Trophoblast cell (in vitro differentiated cells and primary cell): ENCODE measurements around the gene KY.

Source experiments
- DNase-seq, 2 donors: peaks; one replicate each; pipeline ENCODE4 v3.0.0-alpha.2; 2016
- H2AFZ ChIP-seq: 2 replicates; pipeline ENCODE4 v1.6.1; 2013; ENCODE audit warnings: low read length, moderate library complexity, mild to moderate bottlenecking; ENCODE audit not compliant: insufficient read depth, poor library complexity
- H2AK5ac ChIP-seq: 2 replicates; pipeline ENCODE4 v1.6.1; 2013; ENCODE audit warnings: mild to moderate bottlenecking, low read length
- H2BK120ac ChIP-seq: 2 replicates; pipeline ENCODE4 v1.6.1; 2013; ENCODE audit warnings: low read length, mild to moderate bottlenecking, moderate library complexity; ENCODE audit not compliant: insufficient read depth, poor library complexity
- H2BK12ac ChIP-seq: 2 replicates; pipeline ENCODE4 v1.6.1; 2013; ENCODE audit warnings: mild to moderate bottlenecking, low read length, moderate library complexity
- H2BK5ac ChIP-seq: 2 replicates; pipeline ENCODE4 v1.6.1; 2013; ENCODE audit warnings: low read length, low read depth, moderate library complexity, mild to moderate bottlenecking; ENCODE audit not compliant: poor library complexity
- H3K14ac ChIP-seq: 2 replicates; pipeline ENCODE4 v1.6.1; 2013; ENCODE audit warnings: mild to moderate bottlenecking, low read length
- H3K18ac ChIP-seq: 2 replicates; pipeline ENCODE4 v1.6.1; 2013; ENCODE audit warnings: mild to moderate bottlenecking, low read length
- H3K23ac ChIP-seq: 2 replicates; pipeline ENCODE4 v1.6.1; 2013; ENCODE audit warnings: low read length
- H3K27ac ChIP-seq: 2 replicates; pipeline ENCODE4 v1.5.1; 2013; ENCODE audit warnings: low read depth, mild to moderate bottlenecking, inconsistent platforms, low read length, moderate library complexity
- H3K27me3 ChIP-seq: 2 replicates; pipeline ENCODE4 v1.6.1; 2013; ENCODE audit warnings: inconsistent platforms, mild to moderate bottlenecking, low read length, moderate library complexity; ENCODE audit not compliant: insufficient read depth
- H3K36me3 ChIP-seq, 2 experiments: 1 replicate in 1 of 2; 2 replicates in 1 of 2; pipeline ENCODE4 v1.6.1; 2013; ENCODE audit warnings: low read length in 2 of 2, mild to moderate bottlenecking in 2 of 2, moderate library complexity in 1 of 2; ENCODE audit not compliant: insufficient read depth in 2 of 2, control insufficient read depth in 1 of 2
- H3K4ac ChIP-seq: 2 replicates; pipeline ENCODE4 v1.6.1; 2013; ENCODE audit warnings: low read depth, mild to moderate bottlenecking, low read length, moderate library complexity
- H3K4me1 ChIP-seq, 2 experiments: 1 replicate in 1 of 2; 2 replicates in 1 of 2; pipeline ENCODE4 v1.6.1; 2013; ENCODE audit warnings: low read length in 2 of 2, mild to moderate bottlenecking in 2 of 2, moderate library complexity in 1 of 2; ENCODE audit not compliant: insufficient read depth in 2 of 2, control insufficient read depth in 1 of 2
- H3K4me2 ChIP-seq: 2 replicates; pipeline ENCODE4 v1.6.1; 2013; ENCODE audit warnings: inconsistent platforms, mild to moderate bottlenecking, low read length, moderate library complexity
- H3K4me3 ChIP-seq: 2 replicates; pipeline ENCODE4 v1.5.1; 2013; ENCODE audit warnings: mild to moderate bottlenecking, low read depth, low read length, inconsistent platforms
- H3K79me1 ChIP-seq: one replicate; pipeline ENCODE4 v1.6.1; 2013; ENCODE audit warnings: low read length
- H3K79me2 ChIP-seq: 2 replicates; pipeline ENCODE4 v1.6.1; 2013; ENCODE audit warnings: low read length, mild to moderate bottlenecking; ENCODE audit not compliant: control insufficient read depth, insufficient read depth, poor library complexity
- H3K9ac ChIP-seq: 2 replicates; pipeline ENCODE4 v1.6.1; 2013; ENCODE audit warnings: mild to moderate bottlenecking, low read length
- H3K9me3 ChIP-seq: 2 replicates; pipeline ENCODE4 v1.6.1; 2013; ENCODE audit warnings: low read depth, mild to moderate bottlenecking, control low read depth, inconsistent platforms, low read length; ENCODE audit not compliant: insufficient read depth
- H4K12ac ChIP-seq: 2 replicates; pipeline ENCODE4 v1.6.1; 2013; ENCODE audit warnings: low read depth, mild to moderate bottlenecking, low read length, moderate library complexity
- H4K8ac ChIP-seq: 2 replicates; pipeline ENCODE4 v1.6.1; 2013; ENCODE audit warnings: low read depth, mild to moderate bottlenecking, low read length, moderate library complexity
- H4K91ac ChIP-seq: one replicate; pipeline ENCODE4 v1.6.1; 2013; ENCODE audit warnings: low read depth, mild to moderate bottlenecking, low read length, moderate library complexity
- WGBS: extraction: QIAGEN DNeasy Blood & Tissue Kit; methylation state at CpG from one replicate; pipeline ENCODE4 v1.1.7; 2013; ENCODE audit warnings: missing lambda C conversion rate; ENCODE audit not compliant: insufficient read length, insufficient coverage; ENCODE audit errors: extremely low coverage; 5-methylcytosine and 5-hydroxymethylcytosine counted together

The KY gene

GRCh38 chr3:134608771-134609435 is 41.9 kb downstream of the KY start:
- no peak overlapping the region for H3K18ac ChIP-seq
- H3K36me3 ChIP-seq: no peaks in the 10 kb centered on the region
- H3K79me1 ChIP-seq: no peaks in the 10 kb centered on the region
- no peak overlapping the region for H4K91ac ChIP-seq
- H3K4ac ChIP-seq: no peak overlapping the region
- H2AFZ ChIP-seq: no peak overlapping the region
- no peaks in the 10 kb centered on the region for H3K4me1 ChIP-seq
- no peaks in the 10 kb centered on the region for H3K9me3 ChIP-seq
- H3K23ac ChIP-seq: no peak overlapping the region
- H2BK12ac ChIP-seq: no peak overlapping the region
- H3K27me3 ChIP-seq: no peaks in the 10 kb centered on the region
- H3K4me2 ChIP-seq: no peak overlapping the region
- no peak overlapping the region for H3K4me3 ChIP-seq
- no peak for DNase-seq
- H2BK120ac ChIP-seq: no peak overlapping the region
- no CpG with 5 or more reads among the region's 10 CpGs for WGBS
- no peaks in the 10 kb centered on the region for H3K79me2 ChIP-seq
- no peak overlapping the region for H2AK5ac ChIP-seq
- no peak overlapping the region for H3K14ac ChIP-seq
- no peak overlapping the region for H3K9ac ChIP-seq
- no peak overlapping the region for H4K8ac ChIP-seq
- no peak overlapping the region for H2BK5ac ChIP-seq
- H3K27ac ChIP-seq: no peak overlapping the region
- no peak overlapping the region for H4K12ac ChIP-seq

- Histone ChIP-seq H3K4ac (no peak overlapping the region), H2BK5ac (no peak overlapping the region), H2AK5ac (no peak overlapping the region), H3K36me3 (no peaks in the 10 kb centered on the region), H4K91ac (no peak overlapping the region), H3K14ac (no peak overlapping the region), H3K23ac (no peak overlapping the region), H3K79me1 (no peaks in the 10 kb centered on the region), H2BK12ac (no peak overlapping the region), H2AFZ (no peak overlapping the region), H3K18ac (no peak overlapping the region), H3K9ac (no peak overlapping the region), H3K9me3 (no peaks in the 10 kb centered on the region), H4K8ac (no peak overlapping the region), H4K12ac (no peak overlapping the region), H3K4me3 (no peak overlapping the region), H2BK120ac (no peak overlapping the region), H3K4me2 (no peak overlapping the region), H3K27ac (no peak overlapping the region), H3K4me1 (no peaks in the 10 kb centered on the region), H3K27me3 (no peaks in the 10 kb centered on the region), H3K79me2 (no peaks in the 10 kb centered on the region)
- no CpG with 5 or more reads among the region's 6 CpGs for WGBS
- no peak for DNase-seq
Measured at GRCh38 chr3:134608023-134608770, 42.6 kb downstream of the KY start.

- Histone ChIP-seq H2BK5ac (no peak overlapping the region), H3K4me3 (no peak overlapping the region), H3K23ac (no peak overlapping the region), H3K9me3 (no peaks in the 10 kb centered on the region), H3K14ac (no peak overlapping the region), H4K12ac (no peak overlapping the region), H2AFZ (no peak overlapping the region), H3K18ac (no peak overlapping the region), H3K9ac (no peak overlapping the region), H3K79me1 (no peaks in the 10 kb centered on the region), H3K4me2 (no peak overlapping the region), H3K4ac (no peak overlapping the region), H2BK12ac (no peak overlapping the region), H4K91ac (no peak overlapping the region), H3K27ac (no peak overlapping the region), H3K79me2 (no peaks in the 10 kb centered on the region), H3K27me3 (no peaks in the 10 kb centered on the region), H4K8ac (no peak overlapping the region), H3K4me1 (peaks cover 0 to 2% of the 10 kb centered on the region in 2 experiments), H2AK5ac (no peak overlapping the region), H2BK120ac (no peak overlapping the region), H3K36me3 (no peaks in the 10 kb centered on the region)
- DNase-seq: no peak
- WGBS: no CpG with 5 or more reads among the region's 13 CpGs
Measured at GRCh38 chr3:134607054-134608022, 43.5 kb downstream of the KY start.
